Prostate gland (tissue), 2 donors: Measurements from ENCODE around the gene GPBP1L1.
A peak's percentile ranks its signal among the peaks of the same experiment; 100 is the strongest.

Experiments
- CTCF ChIP-seq, 4 experiments: fragments of 200-600 bp in 2 of 4; fragments of 450-650 bp in 2 of 4; sonication (generic) in 2 of 4; IDR thresholded peaks; 1 replicate in 3 of 4; 2 replicates in 1 of 4; pipeline ENCODE4 v1.5.1; 2016 to 2019; ENCODE audit warnings: antibody characterized with exemption in 4 of 4, mild to moderate bottlenecking in 2 of 4, moderate library complexity in 2 of 4
- POLR2A ChIP-seq: fragments of 450-650 bp; IDR thresholded peaks from one replicate; pipeline ENCODE4 v1.6.1; 2016; ENCODE audit warnings: antibody characterized with exemption, mild to moderate bottlenecking
- POLR2AphosphoS5 ChIP-seq: sonication (generic); formaldehyde crosslinking; IDR thresholded peaks from one replicate; pipeline ENCODE4 v1.6.1; 2017; ENCODE audit warnings: antibody characterized with exemption

- TF ChIP-seq CTCF (IDR thresholded peaks at IDR 0.05) (no peak), POLR2A (peak; percentile 77), POLR2AphosphoS5 (peak; percentile 61)
Observed at GRCh38 chr1:45583666-45584350, 102.5 kb downstream of the GPBP1L1 start, which contains the start of gene NASP.
